Astrocyte (in vitro differentiated cells and primary cell): ENCODE measurements around the gene DEXI.

Source experiments
- EZH2 ChIP-seq: IDR thresholded peaks from 2 replicates; pipeline ENCODE4 v1.6.1; 2012; ENCODE audit warnings: mild to moderate bottlenecking, low read length, inconsistent platforms; ENCODE audit not compliant: insufficient read depth
- TF ChIP-seq, protein P1 (sequence below): IDR thresholded peaks from 2 replicates; pipeline ENCODE4 v1.5.1; 2011; ENCODE audit warnings: low read depth, mild to moderate bottlenecking, inconsistent platforms, low read length, moderate library complexity; ENCODE audit not compliant: insufficient read depth

DNA sequence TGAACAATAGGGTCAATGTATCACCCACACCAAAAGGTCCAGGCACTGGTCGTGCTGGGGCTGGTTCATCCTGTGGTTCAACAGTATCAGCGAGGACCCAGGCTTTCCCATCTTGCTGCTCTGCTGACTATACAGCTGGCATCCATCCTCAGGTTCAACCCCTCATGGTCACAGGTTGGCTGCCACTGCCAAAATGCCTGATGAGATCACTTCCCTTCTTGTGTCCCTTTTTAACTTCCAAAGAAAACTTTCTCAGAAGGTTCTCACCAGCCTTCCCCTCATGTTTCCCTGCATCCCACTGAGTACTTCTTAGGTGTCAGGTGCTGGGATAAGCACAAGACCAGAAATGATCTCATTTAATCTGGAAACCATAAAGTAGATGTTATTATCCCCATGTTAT is 27.8 kb upstream of the DEXI start:
- TF ChIP-seq, protein P1, sequence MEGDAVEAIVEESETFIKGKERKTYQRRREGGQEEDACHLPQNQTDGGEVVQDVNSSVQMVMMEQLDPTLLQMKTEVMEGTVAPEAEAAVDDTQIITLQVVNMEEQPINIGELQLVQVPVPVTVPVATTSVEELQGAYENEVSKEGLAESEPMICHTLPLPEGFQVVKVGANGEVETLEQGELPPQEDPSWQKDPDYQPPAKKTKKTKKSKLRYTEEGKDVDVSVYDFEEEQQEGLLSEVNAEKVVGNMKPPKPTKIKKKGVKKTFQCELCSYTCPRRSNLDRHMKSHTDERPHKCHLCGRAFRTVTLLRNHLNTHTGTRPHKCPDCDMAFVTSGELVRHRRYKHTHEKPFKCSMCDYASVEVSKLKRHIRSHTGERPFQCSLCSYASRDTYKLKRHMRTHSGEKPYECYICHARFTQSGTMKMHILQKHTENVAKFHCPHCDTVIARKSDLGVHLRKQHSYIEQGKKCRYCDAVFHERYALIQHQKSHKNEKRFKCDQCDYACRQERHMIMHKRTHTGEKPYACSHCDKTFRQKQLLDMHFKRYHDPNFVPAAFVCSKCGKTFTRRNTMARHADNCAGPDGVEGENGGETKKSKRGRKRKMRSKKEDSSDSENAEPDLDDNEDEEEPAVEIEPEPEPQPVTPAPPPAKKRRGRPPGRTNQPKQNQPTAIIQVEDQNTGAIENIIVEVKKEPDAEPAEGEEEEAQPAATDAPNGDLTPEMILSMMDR, result no peak
- TF ChIP-seq EZH2, result no peak
